ENCODE data around the gene KIF1B. TPM values are rescaled to one million over a fixed set of nuclear protein-coding genes. Genes with fewer than 3 reads are reported as not detected.

KIF1B gene
- total RNA-seq, 1 donor from 2014 or later: 7.2 TPM

- peaks cover 38% of the 10 kb centered on the region for H3K36me3 Mint-ChIP-seq (ENCODE audit: low read depth)
- H3K9me3 Mint-ChIP-seq: no peaks in the 10 kb centered on the region
- intact Hi-C loops (cut with micrococcal nuclease): no loop called here
- DNase-seq: no peak
- no peak overlapping the region for H3K27ac Mint-ChIP-seq
- TF ChIP-seq CTCF (IDR thresholded peaks at IDR 0.05): no peak
- no peak overlapping the region for H3K4me3 Mint-ChIP-seq
- H3K27me3 Mint-ChIP-seq: no peaks in the 10 kb centered on the region
- POLR2A ChIA-PET: no interaction called here
- CTCF ChIA-PET: no interaction called here
- no peaks in the 10 kb centered on the region for H3K4me1 Mint-ChIP-seq
- ATAC-seq (ENCODE audit: low read depth): no peak
These were observed 81.8 kb downstream of the KIF1B start for GRCh38 chr1:10292188-10292587.

GRCh38 chr1:10295481-10296085 is 85.2 kb downstream of the KIF1B start:
- ChIA-PET POLR2A (no interaction called here), CTCF (no interaction called here)
- Mint-ChIP-seq H3K27ac (no peak overlapping the region), H3K4me1 (peaks cover 3% of the 10 kb centered on the region), H3K4me3 (no peak overlapping the region), H3K36me3 (ENCODE audit: low read depth) (peaks cover 42% of the 10 kb centered on the region), H3K27me3 (no peaks in the 10 kb centered on the region), H3K9me3 (no peaks in the 10 kb centered on the region)
- intact Hi-C loops (cut with micrococcal nuclease): no loop called here
- TF ChIP-seq CTCF (IDR thresholded peaks at IDR 0.05): no peak
- DNase-seq: no peak
- no peak for ATAC-seq (ENCODE audit: low read depth)

GRCh38 chr1:10299151-10299550 is 88.8 kb downstream of the KIF1B start:
- H3K27ac Mint-ChIP-seq: no peak overlapping the region
- peaks cover 3% of the 10 kb centered on the region for H3K4me1 Mint-ChIP-seq
- no peak for ATAC-seq (ENCODE audit: low read depth)
- peaks cover 39% of the 10 kb centered on the region for H3K36me3 Mint-ChIP-seq (ENCODE audit: low read depth)
- H3K9me3 Mint-ChIP-seq: no peaks in the 10 kb centered on the region
- no peak for DNase-seq
- H3K27me3 Mint-ChIP-seq: no peaks in the 10 kb centered on the region
- intact Hi-C loops (cut with micrococcal nuclease): no loop called here
- POLR2A ChIA-PET: no interaction called here
- no peak for TF ChIP-seq CTCF (IDR thresholded peaks at IDR 0.05)
- H3K4me3 Mint-ChIP-seq: no peak overlapping the region
- CTCF ChIA-PET: no interaction called here

GRCh38 chr1:10302416-10302815 is 92.0 kb downstream of the KIF1B start:
- Mint-ChIP-seq H3K4me3 (no peak overlapping the region), H3K36me3 (ENCODE audit: low read depth) (peaks cover 16% of the 10 kb centered on the region), H3K27me3 (no peaks in the 10 kb centered on the region), H3K27ac (no peak overlapping the region), H3K4me1 (peaks cover 3% of the 10 kb centered on the region), H3K9me3 (no peaks in the 10 kb centered on the region)
- no peak for TF ChIP-seq CTCF (IDR thresholded peaks at IDR 0.05)
- no peak for DNase-seq
- ATAC-seq (ENCODE audit: low read depth): no peak
- CTCF ChIA-PET: no interaction called here
- POLR2A ChIA-PET: no interaction called here
- intact Hi-C loops (cut with micrococcal nuclease): no loop called here

GRCh38 chr1:10304295-10304694 is 93.9 kb downstream of the KIF1B start:
- intact Hi-C loops (cut with micrococcal nuclease): no loop called here
- Mint-ChIP-seq H3K27me3 (no peaks in the 10 kb centered on the region), H3K4me1 (peaks cover 3% of the 10 kb centered on the region), H3K4me3 (no peak overlapping the region), H3K36me3 (ENCODE audit: low read depth) (peaks cover 14% of the 10 kb centered on the region), H3K9me3 (no peaks in the 10 kb centered on the region), H3K27ac (no peak overlapping the region)
- ATAC-seq (ENCODE audit: low read depth) (no peak), DNase-seq (no peak)
- no peak for TF ChIP-seq CTCF (IDR thresholded peaks at IDR 0.05)
- CTCF ChIA-PET: no interaction called here
- POLR2A ChIA-PET: no interaction called here

Measured in activated B cell treated with CpG ODN at 0.5 μM for 24 hours (primary cell).